Body of pancreas (tissue), 4 donors: ENCODE data around the gene PLEKHM2. TPM values are rescaled to one million over a fixed set of nuclear protein-coding genes. Genes with fewer than 3 reads are reported as not detected.

Source experiments
- ATAC-seq: fragments of 150-250 bp; one replicate; pipeline ENCODE4 v1.9.1; 2016
- DNase-seq, 4 donors: peaks; one replicate each; pipeline ENCODE4 v3.0.0-alpha.2; 2019
- H3K27ac ChIP-seq, 4 donors: fragments of 200-600 bp; sonication (generic); 1 replicate in 3 of 4; 2 replicates in 1 of 4; pipeline versions ENCODE4 v1.5.1 to v1.6.1; 2016 to 2019; ENCODE audit warnings: mild to moderate bottlenecking in 1 of 4, mixed read lengths in 1 of 4, moderate library complexity in 1 of 4
- H3K27me3 ChIP-seq, 2 donors: fragments of 200-600 bp; sonication (generic); one replicate each; pipeline ENCODE4 v1.6.0; 2016; ENCODE audit warnings: mild to moderate bottlenecking in 1 of 2
- H3K36me3 ChIP-seq, 2 donors: fragments of 200-600 bp; sonication (generic); replicated peaks in 1 of 2; 2 replicates each; pipeline ENCODE4 v1.5.1; 2016; ENCODE audit warnings: low read depth in 2 of 2; ENCODE audit not compliant: insufficient read depth in 1 of 2
- H3K4me1 ChIP-seq: fragments of 200-600 bp; sonication (generic); one replicate; pipeline ENCODE4 v1.6.0; 2016
- H3K4me3 ChIP-seq, 2 donors: fragments of 200-600 bp; sonication (generic); 1 replicate in 1 of 2; 2 replicates in 1 of 2; pipeline ENCODE4 v1.5.1; 2016 to 2019
- H3K9me3 ChIP-seq, 3 donors: fragments of 200-600 bp; sonication (generic); 1 replicate in 2 of 3; 2 replicates in 1 of 3; pipeline ENCODE4 v1.5.1; 2016
- CTCF ChIP-seq, 7 experiments: fragments of 450-650 bp in 4 of 7; fragments of 200-600 bp in 3 of 7; sonication (generic) in 3 of 7; IDR thresholded peaks; one replicate each; pipeline ENCODE4 v1.5.1; 2016 to 2019; ENCODE audit warnings: antibody characterized with exemption in 7 of 7
- POLR2A ChIP-seq, 3 donors: fragments of 450-650 bp; IDR thresholded peaks; one replicate each; pipeline ENCODE4 v1.6.1; 2016; ENCODE audit warnings: antibody characterized with exemption in 3 of 3, mild to moderate bottlenecking in 2 of 3
- whole genome bisulfite sequencing, 2 donors: methylation state at CpG; one replicate each; pipeline ENCODE4 v1.1.5; 2017; 5-methylcytosine and 5-hydroxymethylcytosine counted together
- intact Hi-C: fragments of 100-400 bp; cut with DNase I; formaldehyde crosslinking; loops from one replicate; pipeline ENCODE4 v1.15.1; 2023
- total RNA-seq, 2 donors: library from RNA; depleted of rRNA; stranded (reverse); fragments of >200 nt; gene quantifications; one replicate each; pipeline ENCODE4 v1.1.0, GENCODE V29; 2016

PLEKHM2 gene, protein sequence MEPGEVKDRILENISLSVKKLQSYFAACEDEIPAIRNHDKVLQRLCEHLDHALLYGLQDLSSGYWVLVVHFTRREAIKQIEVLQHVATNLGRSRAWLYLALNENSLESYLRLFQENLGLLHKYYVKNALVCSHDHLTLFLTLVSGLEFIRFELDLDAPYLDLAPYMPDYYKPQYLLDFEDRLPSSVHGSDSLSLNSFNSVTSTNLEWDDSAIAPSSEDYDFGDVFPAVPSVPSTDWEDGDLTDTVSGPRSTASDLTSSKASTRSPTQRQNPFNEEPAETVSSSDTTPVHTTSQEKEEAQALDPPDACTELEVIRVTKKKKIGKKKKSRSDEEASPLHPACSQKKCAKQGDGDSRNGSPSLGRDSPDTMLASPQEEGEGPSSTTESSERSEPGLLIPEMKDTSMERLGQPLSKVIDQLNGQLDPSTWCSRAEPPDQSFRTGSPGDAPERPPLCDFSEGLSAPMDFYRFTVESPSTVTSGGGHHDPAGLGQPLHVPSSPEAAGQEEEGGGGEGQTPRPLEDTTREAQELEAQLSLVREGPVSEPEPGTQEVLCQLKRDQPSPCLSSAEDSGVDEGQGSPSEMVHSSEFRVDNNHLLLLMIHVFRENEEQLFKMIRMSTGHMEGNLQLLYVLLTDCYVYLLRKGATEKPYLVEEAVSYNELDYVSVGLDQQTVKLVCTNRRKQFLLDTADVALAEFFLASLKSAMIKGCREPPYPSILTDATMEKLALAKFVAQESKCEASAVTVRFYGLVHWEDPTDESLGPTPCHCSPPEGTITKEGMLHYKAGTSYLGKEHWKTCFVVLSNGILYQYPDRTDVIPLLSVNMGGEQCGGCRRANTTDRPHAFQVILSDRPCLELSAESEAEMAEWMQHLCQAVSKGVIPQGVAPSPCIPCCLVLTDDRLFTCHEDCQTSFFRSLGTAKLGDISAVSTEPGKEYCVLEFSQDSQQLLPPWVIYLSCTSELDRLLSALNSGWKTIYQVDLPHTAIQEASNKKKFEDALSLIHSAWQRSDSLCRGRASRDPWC
- total RNA-seq, result 10 to 100 TPM; 18.1 to 31.6 TPM

DNA sequence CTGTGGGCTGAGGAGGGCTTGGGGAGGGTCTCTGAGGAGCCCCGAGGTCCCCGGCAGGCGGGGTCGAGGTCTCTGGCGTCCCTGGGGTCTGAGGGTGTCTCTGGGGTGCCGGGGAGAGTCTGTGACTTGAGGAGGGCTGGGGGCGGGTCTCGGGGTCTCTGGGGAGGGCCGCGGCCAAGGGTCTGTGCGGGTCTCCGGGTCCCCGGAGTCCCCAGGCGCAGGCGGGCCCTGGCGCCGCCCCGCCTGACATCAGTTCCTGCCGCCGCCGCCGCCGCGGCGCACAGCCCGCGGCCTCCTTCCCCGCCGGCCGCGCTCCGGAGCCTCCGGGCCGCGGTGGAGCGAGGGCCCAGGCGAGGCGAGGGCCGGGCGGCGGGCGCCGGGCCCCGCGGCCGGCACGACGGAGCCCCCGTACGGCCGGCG lies at the start of gene PLEKHM2:
Gene PLEKHM2 (plus strand): TSS at position 279 of the 420 bp plus-strand sequence. CDS start 239 bp downstream, outside the sequence.
- Histone ChIP-seq H3K27ac (peak within 1 kb of the TSS; percentile 63 to 96 (median 86)), H3K4me1 (peaks cover 25% of the 10 kb centered on the region), H3K9me3 (no peaks in the 10 kb centered on the region), H3K36me3 (no peaks in the 10 kb centered on the region), H3K27me3 (no peaks in the 10 kb centered on the region), H3K4me3 (peak within 1 kb of the TSS; percentile 69 to 80)
- ATAC-seq, result peak; percentile 89
- peak; percentile 31 to 55 (median 51) for TF ChIP-seq POLR2A (IDR thresholded peaks at IDR 0.05)
- TF ChIP-seq CTCF (IDR thresholded peaks at IDR 0.05), result no peak
- DNase-seq, result peak; percentile 47 to 61 (median 52)
- 0% methylated on average over 2 to 18 of the region's 52 CpGs for WGBS, 2 donors
- intact Hi-C loops, result no loop called here

GRCh38 chr1:15636436-15636835 lies 47.7 kb upstream of the PLEKHM2 start:
- no peak overlapping the region for H3K27ac ChIP-seq
- DNase-seq (no peak), ATAC-seq (no peak)
- 97 to 100% methylated on average over 4 of the region's 4 CpGs for WGBS, 2 donors
- no peaks in the 10 kb centered on the region for H3K9me3 ChIP-seq
- H3K4me3 ChIP-seq, result no peak overlapping the region
- H3K36me3 ChIP-seq, result peaks cover 10 to 33% of the 10 kb centered on the region in 2 donors
- H3K4me1 ChIP-seq, result no peaks in the 10 kb centered on the region
- no peak for TF ChIP-seq CTCF (IDR thresholded peaks at IDR 0.05)
- TF ChIP-seq POLR2A (IDR thresholded peaks at IDR 0.05), result no peak
- H3K27me3 ChIP-seq, result no peaks in the 10 kb centered on the region
- intact Hi-C loops, result no loop called here

DNA sequence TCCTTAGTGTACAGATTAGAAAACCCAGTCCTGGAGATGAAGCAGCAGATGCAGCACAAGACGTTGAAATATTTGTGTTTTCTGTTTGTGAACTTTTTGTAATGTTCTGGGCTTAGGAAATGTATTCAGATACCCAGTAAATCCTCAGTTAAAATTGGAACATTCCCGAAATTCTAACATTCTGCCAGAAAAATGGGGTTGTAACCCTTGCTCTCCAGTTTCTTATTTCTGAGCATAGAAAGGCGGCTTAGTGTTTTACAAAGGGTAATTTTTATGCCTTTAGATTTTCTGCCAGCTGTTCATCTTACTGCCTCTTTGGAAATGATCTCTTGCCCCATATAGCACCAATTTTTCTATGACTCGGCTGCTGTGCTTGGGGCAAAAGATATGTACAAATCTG lies 46.3 kb upstream of the PLEKHM2 start:
- Histone ChIP-seq H3K27ac (no peak overlapping the region), H3K4me3 (no peak overlapping the region), H3K36me3 (peaks cover 10 to 27% of the 10 kb centered on the region in 2 donors), H3K4me1 (no peaks in the 10 kb centered on the region), H3K9me3 (no peaks in the 10 kb centered on the region), H3K27me3 (no peaks in the 10 kb centered on the region)
- DNase-seq (no peak), ATAC-seq (no peak)
- intact Hi-C loops, result no loop called here
- TF ChIP-seq CTCF (IDR thresholded peaks at IDR 0.05) (no peak), POLR2A (IDR thresholded peaks at IDR 0.05) (no peak)
- 86 to 92% methylated on average over 4 of the region's 4 CpGs for WGBS, 2 donors

DNA sequence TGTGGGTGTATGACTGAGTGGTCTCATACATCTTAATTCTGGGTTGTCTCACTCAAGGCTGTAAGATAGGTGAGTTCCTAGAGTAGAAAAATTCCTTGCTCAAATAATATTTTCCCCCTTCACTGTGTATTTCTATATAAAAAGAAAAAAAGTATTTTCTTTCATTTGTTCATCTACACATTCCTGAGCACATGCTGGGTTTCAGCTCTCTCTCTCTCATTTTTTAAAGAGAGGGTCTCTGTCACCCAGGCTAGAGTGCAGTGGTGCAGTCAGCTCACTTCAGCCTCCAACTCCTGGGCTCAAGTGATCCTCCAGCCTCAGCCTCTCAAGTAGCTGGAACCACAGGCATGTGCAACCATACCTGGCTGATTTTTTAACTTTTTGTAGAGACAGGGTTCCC lies 44.9 kb upstream of the PLEKHM2 start:
- Histone ChIP-seq H3K4me1 (no peaks in the 10 kb centered on the region), H3K27ac (no peak overlapping the region), H3K27me3 (no peaks in the 10 kb centered on the region), H3K36me3 (peaks cover 1 to 20% of the 10 kb centered on the region in 2 donors), H3K4me3 (no peak overlapping the region), H3K9me3 (no peaks in the 10 kb centered on the region)
- intact Hi-C loops, result no loop called here
- TF ChIP-seq CTCF (IDR thresholded peaks at IDR 0.05) (no peak), POLR2A (IDR thresholded peaks at IDR 0.05) (no peak)
- DNase-seq (no peak), ATAC-seq (no peak)
